Brain microvascular endothelial cell (primary cell): ENCODE measurements around the gene MAGEC3.
"Not testable (repeated sequence)": the region's sequence is repeated elsewhere in the genome, so short reads cannot be mapped to it uniquely, and the experiment has no call there.

ENCODE experiments used
- DNase-seq: peaks from one replicate; pipeline ENCODE4 v3.0.0-alpha.2; 2020
- H3K27ac ChIP-seq: fragments of 250-450 bp; sonication (Bioruptor Pico); 2 replicates; pipeline ENCODE4 v1.5.1; 2020; ENCODE audit warnings: mild to moderate bottlenecking, moderate library complexity
- H3K27me3 ChIP-seq: fragments of 250-450 bp; sonication (Bioruptor Pico); replicated peaks from 2 replicates; pipeline ENCODE4 v1.5.1; 2020; ENCODE audit warnings: mild to moderate bottlenecking
- H3K36me3 ChIP-seq: fragments of 250-450 bp; sonication (Bioruptor Pico); replicated peaks from 2 replicates; pipeline ENCODE4 v1.5.1; 2020; ENCODE audit warnings: mild to moderate bottlenecking
- H3K4me3 ChIP-seq: 2 replicates; pipeline ENCODE4 v1.5.1; 2011; ENCODE audit warnings: low read depth, mild to moderate bottlenecking, control low read depth, low read length, moderate library complexity
- CTCF ChIP-seq: IDR thresholded peaks from 2 replicates; pipeline ENCODE4 v1.5.1; 2011; ENCODE audit warnings: low read depth, mild to moderate bottlenecking, moderate library complexity, low read length, control low read depth, inconsistent platforms; ENCODE audit errors: missing control alignments
- in situ Hi-C: cut with HindIII; loops from 2 replicates; pipeline ENCODE4 v1.10.0; 2017; ENCODE audit warnings: low sequenced_read_pairs, low pct_ligation_motif_present

The MAGEC3 gene

DNA sequence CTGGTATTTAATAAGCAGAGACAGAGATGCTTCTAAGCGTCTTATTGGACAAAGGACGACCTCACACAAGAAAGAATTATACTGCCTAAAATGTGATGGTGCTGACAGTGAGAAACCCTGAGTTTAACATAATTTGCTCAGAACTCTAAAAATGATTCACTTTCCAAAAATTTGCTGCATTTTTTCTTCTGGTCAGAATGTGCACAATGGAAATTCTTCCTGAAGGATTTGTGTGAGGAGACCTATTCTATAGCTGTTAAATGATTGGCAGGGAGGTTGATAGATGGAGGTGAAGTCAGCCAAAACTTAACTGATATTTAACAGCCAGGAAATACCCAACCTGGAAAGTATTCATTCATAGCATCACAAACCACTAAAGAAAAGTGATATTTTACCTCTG, 1.7 kb downstream of the MAGEC3 start:
- no peak for TF ChIP-seq CTCF
- no peaks in the 10 kb centered on the region for H3K36me3 ChIP-seq
- H3K27me3 ChIP-seq, result no peaks in the 10 kb centered on the region
- no peak overlapping the region for H3K4me3 ChIP-seq
- H3K27ac ChIP-seq, result no peak overlapping the region
- in situ Hi-C loops, result no loop called here
- no peak for DNase-seq

DNA sequence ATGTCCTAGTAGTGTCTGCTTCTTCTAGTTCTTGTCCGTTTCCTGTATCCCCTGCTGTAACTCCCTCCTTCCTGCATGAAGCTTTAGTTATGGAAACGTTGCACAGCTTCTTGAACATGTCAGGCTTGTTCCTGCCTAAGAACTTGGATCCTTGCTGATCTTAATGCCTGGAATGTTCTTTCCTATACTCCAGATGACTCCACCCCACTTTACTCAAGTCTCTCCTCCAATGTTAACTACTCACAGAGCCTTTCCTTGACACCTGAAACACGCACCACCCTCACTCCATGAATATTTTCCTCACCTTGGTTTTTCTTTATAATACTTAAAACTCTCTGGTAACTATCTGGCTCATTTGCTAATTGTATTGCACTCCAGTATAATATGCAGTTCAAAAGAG, 19.4 kb downstream of the MAGEC3 start:
- no peak overlapping the region for H3K27ac ChIP-seq
- in situ Hi-C loops, result no loop called here
- DNase-seq, result no peak
- TF ChIP-seq CTCF, result no peak
- H3K36me3 ChIP-seq, result no peaks in the 10 kb centered on the region
- H3K27me3 ChIP-seq, result no peaks in the 10 kb centered on the region
- no peak overlapping the region for H3K4me3 ChIP-seq

GRCh38 chrX:141879616-141880015, 41.5 kb downstream of the MAGEC3 start:
- Histone ChIP-seq H3K27ac (no peak overlapping the region), H3K27me3 (no peaks in the 10 kb centered on the region), H3K36me3 (no peaks in the 10 kb centered on the region), H3K4me3 (no peak overlapping the region)
- no peak for DNase-seq
- in situ Hi-C loops, result no loop called here
- no peak for TF ChIP-seq CTCF

DNA sequence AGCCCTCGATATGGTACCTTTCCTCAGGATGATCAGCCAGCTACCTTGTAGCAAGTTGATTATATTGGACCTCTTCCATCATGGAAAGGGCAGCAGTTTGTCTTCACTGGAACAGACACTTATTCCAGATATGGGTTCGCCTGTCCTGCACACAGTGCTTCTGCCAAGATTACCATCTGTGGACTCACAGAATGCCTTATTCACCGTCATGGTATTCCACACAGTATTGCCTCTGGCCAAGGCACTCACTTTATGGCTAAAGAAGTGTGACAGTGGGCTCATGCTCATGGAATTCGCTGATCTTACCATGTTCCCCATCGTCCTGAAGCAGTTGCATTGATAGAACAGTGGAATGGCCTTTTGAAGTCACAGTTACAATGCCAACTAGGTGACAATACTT, 50.7 kb downstream of the MAGEC3 start:
- in situ Hi-C loops, H3K4me3 ChIP-seq, H3K27ac ChIP-seq, H3K27me3 ChIP-seq, H3K36me3 ChIP-seq, DNase-seq: not testable (repeated sequence)

GRCh38 chrX:141894733-141895132, 56.6 kb downstream of the MAGEC3 start:
- DNase-seq, result no peak
- H3K4me3 ChIP-seq, result no peak overlapping the region
- no peaks in the 10 kb centered on the region for H3K27me3 ChIP-seq
- H3K36me3 ChIP-seq, result no peaks in the 10 kb centered on the region
- TF ChIP-seq CTCF, result no peak
- in situ Hi-C loops, result no loop called here
- no peak overlapping the region for H3K27ac ChIP-seq

DNA sequence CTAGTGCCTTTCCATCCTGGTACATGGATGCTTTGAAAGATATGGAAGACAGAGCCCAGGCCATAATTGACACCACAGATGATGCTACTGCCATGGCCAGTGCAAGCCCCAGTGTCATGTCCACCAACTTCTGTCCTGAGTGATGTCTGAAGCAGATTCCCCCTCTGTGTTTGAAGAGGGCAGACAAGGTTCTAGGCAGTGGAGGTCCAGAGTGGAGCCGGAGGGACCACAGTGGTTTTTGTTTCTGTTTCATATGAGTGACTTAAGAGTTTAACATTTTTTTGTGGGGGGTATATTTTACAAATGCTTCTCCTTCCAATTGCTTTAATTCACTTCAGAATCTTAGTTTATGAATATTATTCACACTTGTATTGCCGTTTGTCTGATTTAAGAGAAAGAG, 59.6 kb downstream of the MAGEC3 start:
- H3K27ac ChIP-seq, result no peak overlapping the region
- no peaks in the 10 kb centered on the region for H3K27me3 ChIP-seq
- no peak overlapping the region for H3K4me3 ChIP-seq
- no peak for DNase-seq
- in situ Hi-C loops, result no loop called here
- TF ChIP-seq CTCF, result no peak
- H3K36me3 ChIP-seq, result no peaks in the 10 kb centered on the region
